MM.1S (cell line): Measurements from ENCODE around the gene RTP1.

Experiments used
- DNase-seq: peaks from one replicate; pipeline ENCODE4 v3.0.0-alpha.2; 2015
- H2AFZ ChIP-seq: fragments of 300-600 bp; sonication (generic); 2 replicates; pipeline ENCODE4 v1.6.0; 2016; ENCODE audit warnings: antibody characterized with exemption, low read length
- H3F3A ChIP-seq: fragments of 300-600 bp; sonication (generic); 2 replicates; pipeline ENCODE4 v1.6.1; 2016; ENCODE audit warnings: mild to moderate bottlenecking, antibody characterized with exemption, low read length, moderate library complexity, mixed read lengths; ENCODE audit not compliant: insufficient read depth
- H3K27ac ChIP-seq: fragments of 300-600 bp; sonication (generic); 2 replicates; pipeline ENCODE4 v1.5.1; 2016; ENCODE audit warnings: mild to moderate bottlenecking, low read length
- H3K27me3 ChIP-seq: fragments of 300-600 bp; sonication (generic); replicated peaks from 2 replicates; pipeline ENCODE4 v1.6.0; 2016; ENCODE audit warnings: low read length; ENCODE audit not compliant: insufficient read depth
- H3K36me3 ChIP-seq: fragments of 300-600 bp; sonication (generic); replicated peaks from 2 replicates; pipeline ENCODE4 v1.6.1; 2016; ENCODE audit warnings: mild to moderate bottlenecking, low read length, mixed read lengths; ENCODE audit not compliant: insufficient read depth
- H3K4me1 ChIP-seq: fragments of 300-600 bp; sonication (generic); 2 replicates; pipeline ENCODE4 v1.6.1; 2016; ENCODE audit warnings: low read length, mixed read lengths
- H3K4me2 ChIP-seq: fragments of 300-600 bp; sonication (generic); 2 replicates; pipeline ENCODE4 v1.6.0; 2016; ENCODE audit warnings: low read depth, low read length
- H3K4me3 ChIP-seq: fragments of 300-600 bp; sonication (generic); 2 replicates; pipeline ENCODE4 v1.5.1; 2016; ENCODE audit warnings: low read length, mixed read lengths
- H3K79me2 ChIP-seq: fragments of 300-600 bp; sonication (generic); 2 replicates; pipeline ENCODE4 v1.6.1; 2016; ENCODE audit warnings: mixed run types, low read length, mixed read lengths
- H3K9ac ChIP-seq: fragments of 300-600 bp; sonication (generic); 2 replicates; pipeline ENCODE4 v1.6.1; 2016; ENCODE audit warnings: low read length, mixed read lengths
- H3K9me2 ChIP-seq: fragments of 300-600 bp; sonication (generic); replicated peaks from 2 replicates; pipeline ENCODE4 v1.6.1; 2016; ENCODE audit warnings: mild to moderate bottlenecking, low read length, mixed read lengths; ENCODE audit not compliant: insufficient read depth
- H3K9me3 ChIP-seq: fragments of 300-600 bp; sonication (generic); replicated peaks from 2 replicates; pipeline ENCODE4 v1.6.1; 2016; ENCODE audit warnings: mild to moderate bottlenecking, low read length, mixed read lengths; ENCODE audit not compliant: insufficient read depth
- H4K20me1 ChIP-seq: fragments of 300-600 bp; sonication (generic); 2 replicates; pipeline ENCODE4 v1.6.1; 2016; ENCODE audit warnings: mild to moderate bottlenecking, low read length, moderate library complexity, mixed read lengths; ENCODE audit not compliant: insufficient read depth
- EZH2 ChIP-seq: fragments of 300-600 bp; sonication (generic); optimal IDR thresholded peaks from 2 replicates; pipeline ENCODE3; 2017; ENCODE audit warnings: low read depth, mild to moderate bottlenecking, antibody characterized with exemption, low read length, mixed read lengths
- EZH2phosphoT487 ChIP-seq: fragments of 300-600 bp; sonication (generic); IDR thresholded peaks from 2 replicates; pipeline ENCODE4 v1.6.1; 2018; ENCODE audit warnings: antibody characterized with exemption, low read length
- TF ChIP-seq, protein P1 (sequence below): fragments of 300-600 bp; sonication (generic); IDR thresholded peaks from 2 replicates; pipeline ENCODE4 v1.5.1; 2016; ENCODE audit warnings: antibody characterized with exemption, low read length, mixed read lengths

Gene RTP1

DNA sequence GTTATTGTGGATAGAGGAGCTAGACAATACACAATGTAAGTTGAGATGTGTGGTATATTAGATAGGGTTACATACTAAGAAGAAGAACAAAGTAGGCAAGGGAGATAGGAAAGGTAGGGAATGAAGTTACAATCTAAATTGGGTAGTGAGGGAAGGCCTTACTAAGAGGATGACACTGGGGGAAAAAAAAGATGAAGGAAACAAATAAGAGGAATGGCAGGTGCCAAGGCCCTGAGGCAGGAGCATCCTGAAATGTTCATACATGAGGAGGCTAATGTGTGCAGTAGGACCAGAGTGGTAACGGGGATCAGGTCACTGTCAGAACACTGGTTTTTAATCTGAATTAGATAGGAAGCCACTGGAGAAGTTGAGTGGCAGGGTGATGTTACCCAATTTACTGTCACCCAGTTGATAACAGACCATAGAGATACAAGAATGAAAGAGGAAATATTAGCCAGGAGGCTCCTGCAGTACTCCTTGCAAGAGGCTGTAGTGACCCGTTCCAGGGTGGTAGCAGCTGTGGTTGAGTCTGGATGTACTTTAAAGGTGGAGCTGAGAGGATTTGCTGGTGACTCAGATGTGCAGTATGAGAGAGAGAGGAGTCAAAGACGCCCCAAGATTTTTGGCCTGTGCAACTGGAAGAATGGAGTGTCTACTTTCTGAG lies 14.4 kb downstream of the RTP1 start:
- no peak for TF ChIP-seq EZH2
- no peak for TF ChIP-seq EZH2phosphoT487
- TF ChIP-seq, protein P1, sequence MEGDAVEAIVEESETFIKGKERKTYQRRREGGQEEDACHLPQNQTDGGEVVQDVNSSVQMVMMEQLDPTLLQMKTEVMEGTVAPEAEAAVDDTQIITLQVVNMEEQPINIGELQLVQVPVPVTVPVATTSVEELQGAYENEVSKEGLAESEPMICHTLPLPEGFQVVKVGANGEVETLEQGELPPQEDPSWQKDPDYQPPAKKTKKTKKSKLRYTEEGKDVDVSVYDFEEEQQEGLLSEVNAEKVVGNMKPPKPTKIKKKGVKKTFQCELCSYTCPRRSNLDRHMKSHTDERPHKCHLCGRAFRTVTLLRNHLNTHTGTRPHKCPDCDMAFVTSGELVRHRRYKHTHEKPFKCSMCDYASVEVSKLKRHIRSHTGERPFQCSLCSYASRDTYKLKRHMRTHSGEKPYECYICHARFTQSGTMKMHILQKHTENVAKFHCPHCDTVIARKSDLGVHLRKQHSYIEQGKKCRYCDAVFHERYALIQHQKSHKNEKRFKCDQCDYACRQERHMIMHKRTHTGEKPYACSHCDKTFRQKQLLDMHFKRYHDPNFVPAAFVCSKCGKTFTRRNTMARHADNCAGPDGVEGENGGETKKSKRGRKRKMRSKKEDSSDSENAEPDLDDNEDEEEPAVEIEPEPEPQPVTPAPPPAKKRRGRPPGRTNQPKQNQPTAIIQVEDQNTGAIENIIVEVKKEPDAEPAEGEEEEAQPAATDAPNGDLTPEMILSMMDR: no peak
- no peaks in the 10 kb centered on the region for H3K27me3 ChIP-seq
- DNase-seq: no peak
- no peak overlapping the region for H3K4me2 ChIP-seq
- no peak overlapping the region for H3K27ac ChIP-seq
- no peak overlapping the region for H2AFZ ChIP-seq
- no peaks in the 10 kb centered on the region for H3F3A ChIP-seq
- H3K9me2 ChIP-seq: no peaks in the 10 kb centered on the region
- no peaks in the 10 kb centered on the region for H3K4me1 ChIP-seq
- no peaks in the 10 kb centered on the region for H4K20me1 ChIP-seq
- H3K9me3 ChIP-seq: no peaks in the 10 kb centered on the region
- H3K4me3 ChIP-seq: no peak overlapping the region
- H3K79me2 ChIP-seq: no peaks in the 10 kb centered on the region
- no peak overlapping the region for H3K9ac ChIP-seq
- no peaks in the 10 kb centered on the region for H3K36me3 ChIP-seq

DNA sequence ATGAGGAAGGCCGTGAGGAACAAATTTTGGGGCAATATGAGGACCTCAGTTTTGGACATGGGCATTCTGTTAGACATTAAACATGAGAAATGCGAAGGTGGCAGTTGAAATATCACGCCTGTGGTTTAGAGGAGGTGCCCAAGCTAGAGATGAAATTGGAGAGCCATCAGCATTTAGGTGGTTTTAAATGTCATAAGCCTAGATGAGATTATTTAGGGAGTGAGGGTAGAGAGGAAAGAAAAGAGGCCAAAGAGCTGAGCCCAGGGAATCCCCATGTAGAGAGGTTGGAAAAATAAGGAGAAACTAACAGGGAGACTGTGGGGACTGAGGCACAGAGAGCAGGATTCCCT lies 14.9 kb downstream of the RTP1 start:
- Histone ChIP-seq H2AFZ (no peak overlapping the region), H3K36me3 (no peaks in the 10 kb centered on the region), H3K9ac (no peak overlapping the region), H3F3A (no peaks in the 10 kb centered on the region), H3K4me1 (no peaks in the 10 kb centered on the region), H3K4me2 (no peak overlapping the region), H3K79me2 (no peaks in the 10 kb centered on the region), H3K27ac (no peak overlapping the region), H3K9me3 (no peaks in the 10 kb centered on the region), H3K4me3 (no peak overlapping the region), H3K27me3 (no peaks in the 10 kb centered on the region), H4K20me1 (no peaks in the 10 kb centered on the region), H3K9me2 (no peaks in the 10 kb centered on the region)
- TF ChIP-seq EZH2 (no peak), EZH2phosphoT487 (no peak)
- TF ChIP-seq, protein P1: no peak
- no peak for DNase-seq

DNA sequence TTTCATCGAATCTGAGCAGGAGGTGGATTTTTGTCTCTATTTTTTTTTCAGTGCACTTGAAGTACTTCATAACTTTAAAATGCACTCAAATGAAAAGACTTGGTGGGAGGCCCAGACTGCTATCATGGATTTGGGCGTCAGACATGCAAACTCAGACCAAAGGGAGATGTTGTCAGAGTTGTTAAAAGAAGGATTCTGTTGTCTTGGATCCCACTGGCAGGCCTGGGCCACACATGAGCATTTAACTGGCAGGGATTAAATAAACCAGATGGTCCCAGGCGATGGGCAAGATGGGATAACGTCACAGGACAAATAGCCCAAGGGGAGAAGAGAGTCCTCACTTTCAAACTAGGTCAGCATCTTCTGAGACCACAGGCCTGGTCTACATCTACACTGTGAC lies 15.4 kb downstream of the RTP1 start:
- Histone ChIP-seq H2AFZ (no peak overlapping the region), H3K4me1 (no peaks in the 10 kb centered on the region), H3K9ac (no peak overlapping the region), H3K9me2 (no peaks in the 10 kb centered on the region), H3K27ac (no peak overlapping the region), H3K27me3 (no peaks in the 10 kb centered on the region), H4K20me1 (no peaks in the 10 kb centered on the region), H3K79me2 (no peaks in the 10 kb centered on the region), H3K9me3 (no peaks in the 10 kb centered on the region), H3F3A (no peaks in the 10 kb centered on the region), H3K4me2 (no peak overlapping the region), H3K36me3 (no peaks in the 10 kb centered on the region), H3K4me3 (no peak overlapping the region)
- no peak for DNase-seq
- no peak for TF ChIP-seq EZH2
- TF ChIP-seq, protein P1: no peak
- no peak for TF ChIP-seq EZH2phosphoT487
